GM19452 (cell line): ENCODE data around the gene LRIT2.
A peak's percentile ranks its signal among the peaks of the same experiment; 100 is the strongest.

Experiments
- ATAC-seq: cut with Tn5 transposase; IDR thresholded peaks from one replicate; pipeline ENCODE4 v1.9.1; 2021; ENCODE audit not compliant: unreplicated experiment

LRIT2 gene

DNA sequence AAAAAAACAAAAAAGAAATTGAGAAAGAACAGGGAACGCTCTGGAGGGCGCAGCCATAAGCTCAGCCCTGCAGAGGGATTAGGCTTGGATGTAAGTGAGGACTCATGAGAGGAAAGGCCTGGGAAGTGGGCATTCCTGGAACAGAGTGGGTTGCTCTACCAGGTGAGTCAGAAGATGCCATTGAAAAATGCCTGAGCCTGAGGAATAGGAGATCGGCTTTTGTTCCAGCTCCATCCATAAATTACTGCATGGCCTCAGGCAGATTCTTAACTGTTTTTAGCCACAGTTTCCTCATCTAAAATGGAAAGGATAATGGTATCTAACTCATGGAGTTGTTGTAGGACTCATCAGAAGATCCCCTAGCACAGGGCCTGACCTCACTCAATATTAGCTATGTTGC lies 18.4 kb upstream of the LRIT2 start:
- ATAC-seq, result no peak

DNA sequence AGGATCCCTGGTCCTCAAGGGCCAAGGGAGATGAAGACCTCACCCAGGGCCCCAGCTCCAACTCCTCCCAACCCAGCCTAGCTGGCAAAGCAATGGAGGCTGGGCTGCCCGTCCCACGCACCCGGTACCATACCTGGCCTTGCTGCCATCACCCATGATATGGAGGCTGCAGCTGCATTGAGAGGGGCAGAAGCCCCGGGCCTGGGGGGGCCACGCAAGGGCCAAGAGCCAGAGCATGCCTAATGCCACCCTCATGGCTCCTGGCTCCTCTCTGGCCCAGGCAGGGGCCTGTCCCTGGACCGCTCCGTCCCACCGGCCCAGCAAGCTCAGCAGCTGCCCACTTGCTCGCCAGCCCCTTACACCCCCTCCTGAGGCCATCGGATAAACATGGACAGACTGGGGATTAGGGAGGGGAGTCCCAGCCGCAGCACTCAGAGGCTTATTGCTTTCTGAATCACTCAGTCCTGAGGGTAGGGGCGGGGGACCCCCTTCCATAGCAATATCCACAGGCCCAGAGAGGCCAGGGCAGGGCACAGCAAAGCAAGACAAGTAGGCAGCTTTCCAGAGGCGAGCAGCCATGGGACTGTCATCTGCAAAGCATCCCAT lies 15.9 kb upstream of the LRIT2 start, which contains the start of gene LRIT1:
Gene LRIT1 (minus strand): TSS at position 362 of the 606 bp plus-strand sequence. CDS start 107 bp downstream, at position 255.
- no peak for ATAC-seq

DNA sequence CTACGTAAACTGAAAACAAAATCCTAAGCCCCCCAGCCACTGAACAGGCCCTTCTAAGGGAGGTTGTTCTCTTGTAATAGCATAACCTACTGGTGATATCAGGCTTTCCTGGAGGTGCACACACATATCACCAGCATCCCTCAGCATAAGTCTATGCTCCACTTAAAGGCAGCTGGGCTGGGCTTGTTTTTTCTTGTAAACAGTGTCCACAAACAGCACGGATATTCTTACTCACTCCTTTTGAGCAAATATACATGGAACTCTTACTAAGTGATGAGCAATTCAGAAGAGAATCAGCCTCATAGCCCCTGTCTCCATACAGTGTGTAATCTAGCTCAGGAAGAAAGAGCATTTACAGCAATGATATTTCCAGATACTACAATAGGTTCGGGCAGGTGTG lies 13.6 kb upstream of the LRIT2 start:
- no peak for ATAC-seq

DNA sequence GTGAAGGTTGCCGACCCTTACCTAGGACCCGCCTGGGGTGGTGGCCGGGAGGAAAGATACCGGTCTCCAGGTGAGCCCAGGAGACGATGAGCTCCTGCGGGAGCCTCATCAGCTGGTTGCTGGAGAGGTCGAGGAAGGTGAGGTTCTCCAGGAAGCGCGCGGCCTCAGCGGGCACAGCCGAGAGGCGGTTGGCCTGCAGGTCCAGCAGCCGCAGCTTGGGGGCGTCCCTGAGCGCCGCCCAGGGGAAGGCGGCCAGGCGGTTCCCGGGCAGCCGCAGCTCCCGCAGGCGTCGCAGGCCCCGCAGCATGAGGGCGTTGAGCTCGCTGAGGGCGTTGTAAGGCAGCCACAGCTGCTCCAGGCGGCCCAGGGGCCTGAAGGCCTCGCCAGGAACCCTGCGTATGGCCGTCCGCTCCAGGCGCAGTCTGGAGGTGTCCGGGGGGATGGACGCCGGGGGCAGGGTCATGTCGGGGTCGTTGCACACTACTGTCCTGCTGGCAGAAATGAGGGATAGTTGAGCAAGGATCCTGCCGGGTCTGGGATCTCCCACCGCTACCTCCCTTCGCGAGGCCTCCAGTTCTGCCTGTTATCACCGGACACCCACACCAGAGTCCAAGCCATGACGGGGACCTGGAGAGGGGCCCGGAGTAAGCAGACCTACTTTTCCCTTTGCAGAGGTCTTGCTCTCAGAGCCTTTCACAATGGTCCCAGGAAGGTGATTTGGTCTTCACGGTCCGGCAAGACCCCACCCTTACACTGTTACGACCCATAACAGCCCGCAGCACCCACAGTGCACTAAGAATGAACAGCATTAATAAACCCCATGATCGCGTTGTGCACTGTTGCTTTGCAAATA lies 12.1 kb upstream of the LRIT2 start:
- ATAC-seq, result no peak

DNA sequence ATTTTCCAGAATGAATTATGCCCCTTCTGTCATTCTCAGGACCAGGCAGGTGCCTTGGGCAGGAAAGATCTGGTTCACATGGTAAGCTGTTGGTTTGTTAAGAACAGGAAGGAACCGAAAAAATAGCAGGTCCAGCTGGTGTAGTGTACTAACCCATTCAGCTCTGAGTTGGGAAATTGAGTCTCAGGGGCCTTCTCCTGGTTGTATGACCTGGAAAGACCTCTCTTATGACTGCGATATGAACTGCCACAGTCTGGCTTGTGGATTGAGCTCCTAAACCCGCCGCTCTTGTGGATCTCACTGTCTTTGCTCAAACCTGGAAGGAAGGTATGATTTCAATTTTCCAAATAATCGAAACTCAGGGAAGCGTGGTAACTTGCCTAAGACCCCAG lies 11.5 kb upstream of the LRIT2 start:
- ATAC-seq, result no peak

DNA sequence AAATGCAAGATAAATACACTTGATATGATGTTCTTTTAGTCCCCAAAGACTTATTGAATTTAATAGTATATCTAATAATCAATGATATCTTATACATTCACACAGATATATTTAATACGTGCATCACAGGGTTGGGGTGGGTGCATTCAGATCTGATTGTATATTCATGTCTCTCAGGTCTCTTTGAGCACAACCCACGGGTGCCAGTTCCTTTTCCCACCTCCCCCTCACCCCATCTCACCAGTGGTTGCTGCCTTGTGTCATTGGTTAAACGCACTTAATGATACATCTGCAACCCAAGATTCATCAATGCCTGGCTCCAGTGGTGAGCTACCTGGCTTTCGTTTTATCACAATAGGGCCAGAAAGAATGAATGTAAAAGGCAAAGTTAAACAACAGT lies 9.8 kb upstream of the LRIT2 start:
- no peak for ATAC-seq

DNA sequence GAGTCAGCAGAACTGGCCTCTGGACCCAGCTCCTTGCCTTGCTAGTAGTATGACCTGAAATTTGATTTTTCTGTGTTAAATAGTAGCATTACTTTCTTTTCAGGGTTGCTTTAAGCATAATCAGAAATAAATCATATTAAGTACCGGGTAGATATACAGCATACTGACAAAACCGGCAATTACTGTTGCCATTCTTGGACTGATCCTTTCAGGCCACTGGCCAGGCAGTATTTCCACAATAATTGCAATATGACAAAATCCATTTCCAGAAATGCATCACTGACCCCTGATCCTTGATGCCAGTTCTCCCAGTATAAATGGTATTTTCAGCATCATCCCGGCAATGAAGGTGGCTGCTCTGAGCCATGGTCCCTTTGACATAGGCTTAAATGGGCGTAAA lies 9.1 kb upstream of the LRIT2 start:
- no peak for ATAC-seq

DNA sequence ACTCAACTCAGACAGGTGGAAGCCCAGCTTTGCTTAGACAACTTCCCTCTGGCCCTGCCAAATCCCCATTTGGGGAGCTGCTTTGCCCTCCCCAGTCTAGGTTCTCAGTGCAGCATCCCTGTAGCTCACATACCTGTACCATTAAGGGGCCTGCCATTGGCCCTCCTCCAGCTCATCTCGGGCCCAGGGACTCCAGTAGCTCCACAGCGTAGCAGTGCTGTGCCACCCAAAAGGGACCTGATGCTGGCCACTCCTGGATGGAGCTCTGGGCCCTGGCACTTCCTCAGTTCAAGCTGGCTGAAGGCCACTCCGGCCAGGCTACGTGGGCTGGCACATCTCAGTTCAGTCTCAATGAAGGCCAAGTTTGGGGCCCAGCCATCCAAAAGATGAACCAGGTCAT lies 8.6 kb upstream of the LRIT2 start:
- no peak for ATAC-seq

DNA sequence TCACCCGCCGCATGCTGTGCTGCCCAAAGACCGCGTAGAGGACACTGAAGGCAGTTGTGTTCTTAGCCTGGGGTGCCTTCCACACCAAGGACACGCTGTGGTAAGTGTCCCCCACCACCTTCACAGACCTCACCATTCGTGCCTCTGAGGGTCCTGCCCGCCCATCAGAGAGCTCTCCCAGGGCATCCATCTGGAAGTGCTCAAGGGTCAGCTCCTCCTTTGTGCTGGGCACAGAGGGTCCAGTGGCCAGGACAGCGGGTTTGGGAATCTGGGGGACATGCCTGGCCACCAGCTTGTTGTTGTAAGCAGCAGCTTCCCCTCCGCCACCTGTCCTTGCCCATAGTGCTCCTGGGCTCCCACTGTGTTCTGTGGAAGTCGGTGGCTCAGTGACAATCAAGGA lies 7.0 kb upstream of the LRIT2 start:
- no peak for ATAC-seq

DNA sequence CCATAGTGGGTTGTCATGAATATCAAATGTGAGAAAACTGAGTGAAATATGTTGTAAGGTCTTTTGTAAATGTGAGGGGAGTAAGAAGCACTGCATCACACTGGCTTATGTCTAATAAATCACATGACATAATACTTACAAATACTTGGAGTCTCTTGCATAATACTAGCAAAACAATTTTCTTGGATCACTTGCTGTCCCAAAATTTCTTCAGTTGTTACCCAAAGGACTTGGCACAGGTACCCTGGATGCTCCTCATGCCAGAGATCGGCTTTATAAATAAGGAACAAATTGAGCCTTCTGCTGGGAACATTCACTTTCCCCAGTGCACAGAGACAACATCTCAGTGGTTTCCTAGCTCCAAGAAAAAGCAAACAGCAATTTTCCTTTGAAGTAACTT lies 5.0 kb upstream of the LRIT2 start:
- ATAC-seq, result no peak

DNA sequence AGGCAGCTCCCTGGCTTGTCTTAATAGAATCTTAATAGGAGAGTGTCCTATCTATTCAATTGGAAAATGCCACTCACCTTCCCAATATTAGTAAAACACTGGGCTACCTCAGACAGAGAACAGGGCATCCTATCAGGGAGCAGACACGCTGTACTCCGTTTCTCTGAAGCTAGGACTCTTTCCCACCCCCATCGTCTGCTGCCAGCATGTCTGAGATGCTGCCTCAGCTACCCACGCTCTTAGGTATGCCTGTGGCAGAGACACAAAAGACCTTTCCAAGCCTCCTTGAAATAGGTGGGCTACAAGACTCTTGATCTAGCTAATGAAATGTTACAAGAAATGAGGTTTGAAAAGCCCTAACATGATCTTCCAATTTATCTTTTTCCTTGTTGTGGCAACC lies 2.5 kb upstream of the LRIT2 start:
- no peak for ATAC-seq

DNA sequence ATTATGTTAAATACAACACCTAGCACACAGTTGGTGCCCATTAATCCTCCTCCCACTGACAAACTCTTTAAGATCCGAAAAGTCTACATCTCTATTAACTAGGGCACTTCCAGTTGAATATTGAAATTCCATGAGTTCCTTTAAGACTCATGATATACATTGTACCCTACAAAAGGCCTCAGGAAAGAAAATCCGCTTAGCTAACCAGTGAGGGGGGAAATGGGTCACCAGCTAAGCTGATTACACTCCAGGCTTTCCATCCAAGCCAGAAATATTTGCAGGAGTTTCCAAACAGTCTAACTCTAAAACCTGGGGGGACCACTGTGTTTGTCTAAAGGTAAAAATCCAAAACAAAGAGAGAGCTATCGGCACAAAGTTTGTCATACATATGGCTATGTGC lies 1.3 kb upstream of the LRIT2 start:
- ATAC-seq, result no peak

DNA sequence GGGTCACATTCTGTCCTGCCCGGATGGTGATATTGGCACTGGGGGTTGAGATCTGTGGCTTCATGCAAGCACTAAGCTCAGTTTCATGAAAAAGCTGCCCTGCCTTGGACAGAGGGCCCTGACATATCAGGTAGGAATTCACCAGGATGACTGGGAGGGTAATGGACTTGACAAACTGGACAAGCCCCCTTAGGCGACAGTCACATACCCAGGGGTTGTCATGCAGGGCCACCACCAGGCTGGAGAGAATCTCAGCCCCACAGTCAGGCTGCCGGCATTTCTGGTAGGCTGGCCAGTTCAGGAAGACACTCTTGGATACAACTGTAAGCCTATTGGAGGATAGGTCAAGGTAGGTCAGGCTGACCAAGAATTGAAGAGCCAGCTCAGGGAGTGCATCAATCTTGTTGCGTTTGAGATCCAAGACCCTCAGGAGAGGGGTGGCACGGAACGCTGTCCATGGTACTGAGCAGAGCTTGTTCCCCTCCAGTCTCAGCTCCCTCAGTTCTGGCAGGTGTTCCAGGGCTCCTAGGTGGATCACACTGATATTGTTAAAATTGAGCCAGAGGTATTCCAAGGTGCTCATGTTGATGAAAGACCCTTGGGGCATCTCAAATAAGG lies 824 bp downstream of the LRIT2 start:
- no peak for ATAC-seq

DNA sequence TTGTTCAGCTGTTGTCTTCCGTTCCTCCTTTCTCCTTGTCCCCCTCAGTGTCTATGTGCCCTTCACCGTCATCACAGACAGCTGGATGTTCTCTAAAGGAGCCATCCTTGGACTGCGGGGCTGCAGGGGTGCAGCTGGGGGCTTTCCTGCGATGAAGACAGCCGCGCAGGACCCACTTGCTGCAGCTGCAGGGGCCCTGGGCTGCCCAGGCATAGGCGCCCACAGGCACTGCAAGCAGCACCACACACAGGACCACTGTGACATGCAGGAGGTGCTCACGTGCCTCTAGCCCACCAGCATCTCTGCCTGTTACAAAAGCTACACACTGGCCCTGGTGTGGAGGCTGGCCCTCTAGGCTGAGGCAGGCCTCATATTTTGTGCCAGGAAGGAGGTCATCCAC lies 3.4 kb downstream of the LRIT2 start:
- no peak for ATAC-seq

DNA sequence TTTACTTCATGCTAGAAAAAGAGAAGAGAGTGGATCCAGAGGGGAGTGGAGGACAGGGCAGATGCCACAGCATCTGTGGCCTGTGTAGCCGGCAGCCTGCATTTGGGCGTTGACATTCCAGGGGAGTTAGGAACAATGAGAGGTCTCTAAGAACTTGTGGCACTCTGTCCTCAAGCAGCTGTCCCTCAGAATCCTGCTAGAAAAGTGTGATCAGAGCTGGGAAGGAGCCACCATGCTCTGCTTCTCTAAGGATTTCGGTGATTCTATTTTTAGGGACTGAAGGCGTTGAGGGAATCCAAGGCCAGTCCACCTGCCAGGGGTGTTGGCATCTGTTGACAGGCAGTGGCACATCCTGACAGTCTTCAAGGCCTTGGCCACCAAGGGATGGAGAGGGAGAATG lies 7.6 kb downstream of the LRIT2 start:
- ATAC-seq, result no peak

DNA sequence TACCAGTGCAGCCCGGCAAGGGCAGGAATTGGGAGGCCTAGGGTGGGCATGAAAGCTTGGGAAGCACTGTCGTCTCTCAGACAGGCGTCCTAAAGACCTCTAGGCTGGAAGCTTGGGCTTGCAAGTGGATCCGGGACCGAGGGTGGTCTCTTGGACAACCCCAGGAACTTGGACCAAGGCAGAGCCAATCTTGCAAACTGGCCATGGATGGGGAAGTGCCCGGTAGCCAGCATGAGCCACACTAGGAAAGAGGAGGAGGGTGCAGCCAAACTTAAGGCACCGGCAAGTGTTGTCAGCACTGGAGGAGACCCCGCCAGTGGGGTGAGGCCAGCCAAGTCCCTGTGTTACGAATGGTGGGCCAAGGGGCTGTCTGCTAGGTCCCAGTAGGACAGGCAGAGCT lies 8.5 kb downstream of the LRIT2 start:
- ATAC-seq, result no peak

DNA sequence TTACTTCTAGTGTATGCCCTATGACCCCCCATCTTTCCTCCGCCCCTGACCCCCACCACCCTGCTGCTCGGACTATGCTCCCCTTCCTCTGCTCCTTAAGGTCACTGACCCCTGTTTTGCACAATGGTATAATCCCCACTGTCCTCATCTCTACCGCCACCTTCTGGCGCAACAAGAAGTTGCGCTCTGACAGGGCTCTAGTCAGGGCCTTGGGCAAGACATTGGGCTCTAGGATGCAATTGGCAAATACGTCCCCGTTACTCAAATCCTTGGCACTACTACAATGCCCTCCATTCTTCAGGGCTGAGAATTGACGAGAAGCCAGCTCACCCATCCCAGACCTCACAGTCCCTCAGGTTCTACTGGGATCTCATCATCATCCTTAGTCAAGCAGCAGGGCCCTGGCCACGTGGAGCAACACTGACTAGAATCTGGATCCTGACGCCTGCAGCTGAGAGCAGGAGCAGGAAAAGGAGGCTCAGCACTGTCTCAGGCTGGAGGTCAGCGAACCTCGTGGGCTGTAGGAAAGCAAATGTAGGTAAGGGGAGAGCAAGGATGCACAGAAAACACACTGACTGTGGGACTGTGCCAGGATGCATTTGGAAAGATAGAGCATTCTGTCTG lies 10.6 kb downstream of the LRIT2 start:
- ATAC-seq, result peak; percentile 82

DNA sequence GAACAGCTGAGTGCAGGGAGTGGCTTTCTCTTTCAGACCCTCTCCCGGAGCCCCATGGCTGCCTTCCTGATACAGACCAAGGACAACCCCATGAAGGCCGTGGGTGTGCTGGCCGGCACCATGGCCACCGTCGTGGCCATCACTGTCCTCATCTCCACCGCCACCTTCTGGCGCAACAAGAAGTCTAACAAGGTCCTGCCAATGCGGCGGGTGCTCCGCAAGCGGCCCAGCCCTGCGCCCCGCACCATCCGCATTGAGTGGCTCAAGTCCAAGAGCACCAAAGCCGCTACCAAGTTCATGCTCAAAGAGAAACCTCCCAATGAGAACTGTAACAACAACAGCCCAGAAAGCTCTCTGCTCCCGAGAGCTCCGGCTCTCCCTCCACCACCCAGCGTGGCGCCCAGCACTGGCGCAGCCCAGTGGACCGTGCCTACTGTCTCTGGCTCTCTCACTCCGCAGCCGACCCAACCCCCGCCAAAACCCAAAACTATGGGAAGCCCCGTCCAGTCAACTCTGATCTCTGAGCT lies 11.2 kb downstream of the LRIT2 start:
- ATAC-seq, result no peak

DNA sequence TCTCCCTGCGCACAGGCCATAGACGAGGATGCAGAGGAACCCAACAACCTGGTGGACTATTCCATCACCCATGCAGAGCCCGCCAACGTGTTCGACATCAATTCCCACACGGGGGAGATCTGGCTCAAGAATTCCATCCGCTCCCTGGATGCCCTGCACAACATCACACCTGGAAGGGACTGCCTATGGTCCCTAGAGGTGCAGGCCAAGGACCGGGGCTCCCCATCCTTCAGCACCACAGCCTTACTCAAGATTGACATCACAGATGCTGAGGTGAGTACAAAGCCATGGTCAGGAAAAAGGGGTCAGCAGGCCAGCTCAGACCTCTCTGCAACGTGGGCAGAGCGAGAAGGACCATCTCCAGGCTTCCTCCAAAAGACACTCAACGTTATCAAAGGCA lies 12.3 kb downstream of the LRIT2 start:
- ATAC-seq, result no peak

DNA sequence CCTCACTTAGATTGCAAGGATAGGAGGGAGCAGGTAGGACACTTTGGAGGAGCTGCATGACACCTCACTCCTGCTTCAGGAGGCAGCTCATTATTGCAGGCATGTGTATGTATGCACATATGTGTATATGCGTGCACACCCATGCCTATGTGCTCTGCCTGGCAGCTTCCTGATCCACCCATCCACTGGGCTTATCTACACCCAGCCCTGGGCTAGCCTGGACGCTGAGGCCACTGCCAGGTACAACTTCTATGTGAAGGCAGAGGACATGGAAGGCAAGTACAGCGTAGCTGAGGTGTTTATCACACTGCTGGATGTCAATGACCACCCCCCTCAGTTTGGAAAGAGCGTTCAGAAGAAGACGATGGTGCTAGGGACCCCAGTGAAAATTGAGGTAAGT lies 13.3 kb downstream of the LRIT2 start:
- no peak for ATAC-seq

DNA sequence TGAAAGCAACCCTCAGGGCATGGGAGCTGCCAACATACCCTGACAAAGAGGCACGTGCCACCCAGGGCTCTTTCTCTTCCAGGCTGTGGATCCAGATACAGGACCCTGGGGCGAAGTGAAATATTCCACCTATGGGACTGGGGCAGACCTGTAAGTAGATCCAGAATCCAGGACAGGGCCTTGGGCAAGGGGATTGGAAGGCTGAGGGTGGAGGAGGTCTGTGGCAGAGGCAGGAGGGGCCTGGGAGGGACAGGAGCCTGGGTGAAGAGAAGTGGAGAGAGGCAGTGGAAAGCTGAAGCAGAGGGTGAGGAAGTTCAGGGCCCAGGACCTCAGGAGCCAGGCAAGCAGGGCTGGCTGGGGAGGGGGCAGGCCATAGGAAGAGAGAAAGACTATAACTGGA lies 13.8 kb downstream of the LRIT2 start:
- no peak for ATAC-seq

DNA sequence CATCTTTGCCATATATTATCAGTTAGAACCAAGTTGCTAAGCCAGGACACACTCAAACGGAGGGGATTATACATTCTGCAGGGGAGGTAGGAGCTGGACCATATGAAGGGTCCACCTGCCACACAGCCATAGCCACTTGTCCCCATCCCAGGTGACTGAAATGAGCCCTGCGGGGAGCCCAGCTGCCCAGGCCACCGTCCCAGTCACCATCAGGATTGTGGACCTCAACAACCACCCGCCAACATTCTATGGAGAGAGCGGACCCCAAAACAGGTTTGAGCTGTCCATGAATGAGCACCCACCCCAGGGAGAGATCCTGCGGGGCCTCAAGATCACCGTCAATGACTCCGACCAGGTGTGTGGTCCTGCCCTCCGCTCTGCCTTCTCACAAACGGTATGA lies 17.3 kb downstream of the LRIT2 start:
- no peak for ATAC-seq
